PC-9 (cell line): ENCODE results near the gene AADAC. TPM values are rescaled to one million over a fixed set of nuclear protein-coding genes. Genes with fewer than 3 reads are reported as not detected.

Experiments
- BruUV-seq: library from RNA; stranded (reverse); fragments of 400-500 nt; replicated peaks from 2 replicates; lab custom pipeline; 2021; lab: Mats Ljungman, UMichigan
- CTCF ChIA-PET: fragments of 300-600 bp; sonication (Branson Sonifier 250); formaldehyde crosslinking; loops from one replicate; lab custom pipeline; 2022; ENCODE audit warnings: antibody characterized with exemption; lab: Charles Lee
- POLR2A ChIA-PET: fragments of 300-600 bp; sonication (Branson Sonifier 250); formaldehyde crosslinking; loops from one replicate; lab custom pipeline; 2022; ENCODE audit warnings: antibody characterized with exemption; ENCODE audit not compliant: unreplicated experiment; lab: Charles Lee
- DNase-seq, 2 experiments: peaks; one replicate each; pipeline versions ENCODE4 v3.0.0 to v3.0.0-alpha.2; 2015 to 2022; ENCODE audit warnings: mixed read lengths in 1 of 2
- H2AFZ ChIP-seq: fragments of 200-600 bp; sonication (generic); 2 replicates; pipeline ENCODE4 v1.8.1; 2017; ENCODE audit warnings: antibody characterized with exemption
- H3F3A ChIP-seq: fragments of 200-600 bp; sonication (generic); 2 replicates; pipeline ENCODE4 v1.8.1; 2017; ENCODE audit warnings: antibody characterized with exemption, mild to moderate bottlenecking, low read depth; ENCODE audit not compliant: insufficient read depth
- H3K27ac ChIP-seq: fragments of 200-600 bp; sonication (generic); 2 replicates; pipeline ENCODE4 v1.6.1; 2016; ENCODE audit warnings: mixed run types
- H3K27me3 ChIP-seq: fragments of 200-600 bp; sonication (generic); 2 replicates; pipeline ENCODE4 v1.6.1; 2016; ENCODE audit warnings: low read depth, mixed run types; ENCODE audit not compliant: insufficient read depth
- H3K36me3 ChIP-seq: fragments of 200-600 bp; sonication (generic); 2 replicates; pipeline ENCODE4 v1.6.1; 2016; ENCODE audit warnings: low read depth, mixed run types
- H3K4me1 ChIP-seq: fragments of 200-600 bp; sonication (generic); replicated peaks from 2 replicates; pipeline ENCODE4 v1.6.1; 2016; ENCODE audit warnings: mixed run types; ENCODE audit not compliant: insufficient read depth
- H3K4me2 ChIP-seq: fragments of 200-600 bp; sonication (generic); 2 replicates; pipeline ENCODE4 v1.6.1; 2017; ENCODE audit warnings: mixed run types
- H3K4me3 ChIP-seq: fragments of 200-600 bp; sonication (generic); 2 replicates; pipeline ENCODE4 v1.6.1; 2016; ENCODE audit warnings: mixed run types
- H3K79me2 ChIP-seq: fragments of 200-600 bp; sonication (generic); 2 replicates; pipeline ENCODE4 v1.6.1; 2017; ENCODE audit warnings: low read depth, mixed run types
- H3K9me2 ChIP-seq: fragments of 200-600 bp; sonication (generic); 2 replicates; pipeline ENCODE4 v1.8.1; 2017; ENCODE audit warnings: mild to moderate bottlenecking; ENCODE audit not compliant: insufficient read depth
- H3K9me3 ChIP-seq: fragments of 200-600 bp; sonication (generic); 2 replicates; pipeline ENCODE4 v1.8.1; 2016; ENCODE audit warnings: low read depth; ENCODE audit not compliant: insufficient read depth
- H4K20me1 ChIP-seq: fragments of 200-600 bp; sonication (generic); 2 replicates; pipeline ENCODE4 v1.8.1; 2017; ENCODE audit not compliant: insufficient read depth
- CTCF ChIP-seq: fragments of 200-600 bp; sonication (generic); conservative IDR thresholded peaks from 2 replicates; pipeline ENCODE4 v1.6.1; 2017; ENCODE audit warnings: mixed run types, antibody characterized with exemption, mild to moderate bottlenecking, moderate library complexity
- EZH2 ChIP-seq: fragments of 200-600 bp; sonication (generic); IDR thresholded peaks from 2 replicates; pipeline ENCODE4 v1.8.0; 2017; ENCODE audit warnings: antibody characterized with exemption, low read depth
- intact Hi-C: fragments of 100-400 bp; cut with micrococcal nuclease; formaldehyde crosslinking; loops from one replicate; pipeline ENCODE4 v1.10.0; 2022; ENCODE audit not compliant: unreplicated experiment
- total RNA-seq: library from RNA; stranded (reverse); gene quantifications from 2 replicates; pipeline ENCODE4 v1.2.3, GENCODE V29; 2021

AADAC gene
- total RNA-seq, 1 experiment from 2014 or later: 4.7 TPM

GRCh38 chr3:151839313-151839631, 25.4 kb downstream of the AADAC start:
- CTCF ChIA-PET: interaction anchor here (0.5 kb wide), 1 partner anchor 217 kb away, joined by 4 read pairs; no protein-coding TSS in a partner anchor
- H3K4me2 ChIP-seq: no peak overlapping the region
- BruUV-seq: no TSS peak
- H2AFZ ChIP-seq: no peak overlapping the region
- TF ChIP-seq CTCF (peak; percentile 35; the same call in 1 of the 2 replicates), EZH2 (no peak)
- no peaks in the 10 kb centered on the region for H4K20me1 ChIP-seq
- intact Hi-C loops: loop anchor here (1.0 to 10.0 kb wide), 10 partner anchors 80 to 733 kb away; no protein-coding TSS in a partner anchor
- no peaks in the 10 kb centered on the region for H3K9me3 ChIP-seq
- no peak overlapping the region for H3K4me3 ChIP-seq
- no peak overlapping the region for H3K27ac ChIP-seq
- H3K27me3 ChIP-seq: no peaks in the 10 kb centered on the region
- H3K36me3 ChIP-seq: no peaks in the 10 kb centered on the region
- POLR2A ChIA-PET: interaction anchor here (0.8 kb wide), 1 partner anchor 165 kb away, joined by 3 read pairs; no protein-coding TSS in a partner anchor
- no peaks in the 10 kb centered on the region; the same call in 1 of the 2 replicates for H3K9me2 ChIP-seq
- peaks cover 16% of the 10 kb centered on the region for H3K4me1 ChIP-seq
- no peak for DNase-seq
- H3F3A ChIP-seq: peaks cover 13% of the 10 kb centered on the region; the same call in 1 of the 2 replicates
- H3K79me2 ChIP-seq: no peaks in the 10 kb centered on the region

DNA sequence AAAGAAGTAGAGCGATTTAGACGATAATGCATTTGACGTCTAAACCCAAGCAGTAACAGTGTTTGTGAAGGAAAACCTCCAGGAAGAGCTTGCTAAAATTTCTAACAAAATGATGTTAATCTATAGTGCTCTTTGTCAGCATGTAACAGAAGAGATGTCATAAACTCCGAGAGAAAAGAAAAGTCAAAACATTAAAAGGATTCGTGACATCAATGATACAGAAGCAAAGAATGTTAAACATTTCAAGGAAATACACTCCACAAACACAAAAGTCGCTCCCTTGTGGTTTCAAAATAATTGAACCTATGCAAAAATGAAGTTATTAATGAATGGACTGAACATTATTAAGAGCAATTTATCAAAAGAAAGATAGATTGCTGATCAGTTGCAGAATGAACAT, 27.9 kb downstream of the AADAC start:
- peaks cover 11% of the 10 kb centered on the region; the same call in 1 of the 2 replicates for H3F3A ChIP-seq
- no TSS peak for BruUV-seq
- H3K27ac ChIP-seq: no peak overlapping the region
- ChIA-PET POLR2A (no interaction called here), CTCF (interaction anchor here (0.6 to 1.0 kb wide), 3 partner anchors 117 to 403 kb away, joined by 3 to 6 read pairs (median 3); no protein-coding TSS in a partner anchor)
- H4K20me1 ChIP-seq: no peaks in the 10 kb centered on the region
- H2AFZ ChIP-seq: no peak overlapping the region
- no peaks in the 10 kb centered on the region for H3K9me3 ChIP-seq
- no peaks in the 10 kb centered on the region for H3K27me3 ChIP-seq
- peaks cover 12% of the 10 kb centered on the region for H3K4me1 ChIP-seq
- no peak for DNase-seq
- intact Hi-C loops: loop anchor here (1.0 kb wide), 1 partner anchor 184 kb away; no protein-coding TSS in a partner anchor
- TF ChIP-seq EZH2 (no peak), CTCF (no peak)
- no peak overlapping the region for H3K4me3 ChIP-seq
- no peaks in the 10 kb centered on the region for H3K36me3 ChIP-seq
- no peak overlapping the region for H3K4me2 ChIP-seq
- no peaks in the 10 kb centered on the region for H3K79me2 ChIP-seq
- no peaks in the 10 kb centered on the region; the same call in 1 of the 2 replicates for H3K9me2 ChIP-seq

DNA sequence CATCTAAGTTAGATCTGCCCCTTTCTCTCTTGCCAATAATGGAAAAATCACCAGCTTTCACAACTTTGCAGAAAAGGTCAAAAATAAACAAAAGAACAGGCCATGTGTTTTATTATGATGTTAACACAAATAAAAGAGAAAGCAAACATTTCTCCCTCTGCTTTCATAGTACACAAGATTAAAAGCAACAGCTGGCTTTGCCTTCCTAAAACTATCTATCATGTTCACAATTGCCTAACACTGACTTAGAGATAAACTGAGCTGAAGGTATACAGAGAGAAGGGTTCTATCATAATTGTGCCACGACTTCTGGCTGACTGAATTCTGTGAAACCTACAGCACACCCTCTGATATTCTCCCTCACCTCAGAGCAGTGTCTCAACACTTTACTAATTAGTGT, 29.4 kb downstream of the AADAC start:
- no peak overlapping the region for H2AFZ ChIP-seq
- no TSS peak for BruUV-seq
- H3K4me1 ChIP-seq: no peaks in the 10 kb centered on the region
- H3K79me2 ChIP-seq: no peaks in the 10 kb centered on the region
- no peak overlapping the region for H3K4me3 ChIP-seq
- TF ChIP-seq EZH2 (no peak), CTCF (no peak)
- 0 out of 2 replicates have a peak overlapping the region, but pooled peaks have one; percentile 4 for H3K4me2 ChIP-seq
- no peaks in the 10 kb centered on the region for H3K36me3 ChIP-seq
- no peaks in the 10 kb centered on the region; the same call in 1 of the 2 replicates for H3K9me2 ChIP-seq
- H3K27ac ChIP-seq: no peak overlapping the region
- no peaks in the 10 kb centered on the region for H3K9me3 ChIP-seq
- CTCF ChIA-PET: no interaction called here
- POLR2A ChIA-PET: no interaction called here
- no peaks in the 10 kb centered on the region for H3K27me3 ChIP-seq
- no peak for DNase-seq
- no peaks in the 10 kb centered on the region for H4K20me1 ChIP-seq
- intact Hi-C loops: no loop called here
- no peaks in the 10 kb centered on the region for H3F3A ChIP-seq
